NCI-H345 treated with DMSO at 0.1 percent for 48 hours (cell line): Measurements from ENCODE around the gene OR52H1.
A peak's percentile ranks its signal among the peaks of the same experiment; 100 is the strongest.
"Not testable (repeated sequence)": the region's sequence is repeated elsewhere in the genome, so short reads cannot be mapped to it uniquely, and the experiment has no call there.

Source experiments
- DNase-seq: peaks from one replicate; lab custom pipeline; 2025; ENCODE audit not compliant: unreplicated experiment; lab: John Stamatoyannopoulos, UW

Gene OR52H1

GRCh38 chr11:5548440-5548839, at the start of gene OR52H1:
OR52H1 (minus strand) TSS chr11:5548540; CDS start chr11:5545505, 3,035 bp downstream.
- no peak for DNase-seq

GRCh38 chr11:5597953-5598352, 49.6 kb upstream of the OR52H1 start:
- DNase-seq: no peak

DNA sequence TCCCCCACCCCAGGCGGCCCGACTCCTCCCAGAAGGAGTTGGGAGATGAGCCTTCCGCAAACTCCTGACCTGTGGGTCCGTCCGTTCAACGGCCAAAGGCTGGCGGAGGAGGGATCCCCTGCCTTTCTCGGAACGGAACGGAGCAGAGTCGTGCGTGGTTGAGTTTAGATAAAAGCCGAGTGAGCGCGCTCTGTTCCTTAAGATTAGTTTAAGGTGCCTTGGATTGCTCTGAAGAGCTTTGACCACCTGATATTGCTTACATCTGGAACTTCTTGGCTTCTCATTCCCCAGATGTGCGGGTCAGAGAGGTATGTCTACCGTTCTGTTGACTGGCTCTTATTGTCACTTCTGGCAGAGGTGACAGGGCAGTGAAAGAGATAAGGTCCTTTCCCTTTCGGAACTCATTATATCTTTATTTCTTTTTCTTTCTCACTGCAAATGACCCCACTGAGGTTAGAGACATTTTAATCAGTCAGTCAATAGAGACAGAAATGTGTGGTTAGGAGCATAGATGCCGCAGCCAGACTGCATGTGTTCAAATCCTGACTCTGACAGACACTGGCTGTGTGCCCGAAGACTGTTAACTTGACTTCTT, 48.4 kb upstream of the OR52H1 start, which contains the start of gene TRIM6:
Gene TRIM6 (plus strand): TSS at position 31 of the 595 bp plus-strand sequence. CDS start 261 bp downstream, at position 292.
- DNase-seq: no peak

DNA sequence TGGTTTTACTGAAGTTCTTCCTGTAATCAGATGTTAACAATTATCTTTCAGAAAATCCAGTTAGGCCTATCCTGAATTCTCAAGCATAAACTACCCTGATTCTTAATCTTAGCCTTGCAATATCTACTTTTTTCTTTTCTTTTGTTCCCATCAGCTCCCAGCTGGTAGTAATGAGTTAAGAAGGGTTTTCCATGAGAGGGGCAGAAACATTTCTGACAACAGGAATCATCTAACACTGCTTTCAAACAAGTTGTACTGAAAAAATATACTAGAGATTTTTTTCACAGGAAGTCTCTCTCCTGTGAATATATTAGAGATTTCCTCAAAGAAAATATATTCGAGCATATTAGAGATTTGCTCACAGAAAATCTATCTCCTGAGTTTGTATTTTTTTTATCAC, 44.8 kb upstream of the OR52H1 start:
- DNase-seq: no peak

GRCh38 chr11:5592615-5593014, 44.3 kb upstream of the OR52H1 start:
- no peak for DNase-seq

GRCh38 chr11:5591613-5592012, 43.3 kb upstream of the OR52H1 start:
- DNase-seq: no peak

DNA sequence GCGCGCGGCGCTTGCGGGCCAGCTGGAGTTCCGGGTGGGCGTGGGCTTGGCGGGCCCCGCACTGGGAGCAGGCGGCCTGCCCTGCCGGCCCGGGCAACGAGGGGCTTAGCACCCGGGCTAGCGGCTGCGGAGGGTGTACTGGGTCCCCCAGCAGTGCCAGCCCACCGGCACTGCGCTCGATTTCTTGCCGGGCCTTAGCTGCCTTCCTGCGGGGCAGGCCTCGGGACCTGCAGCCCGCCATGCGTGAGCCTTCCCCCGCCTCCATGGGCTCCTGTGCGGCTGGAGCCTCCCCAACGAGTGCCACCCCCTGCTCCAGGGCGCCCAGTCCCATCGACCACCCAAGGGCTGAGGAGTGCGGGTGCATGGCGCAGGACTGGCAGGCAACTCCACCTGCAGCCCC, 41.6 kb upstream of the OR52H1 start:
- DNase-seq: not testable (repeated sequence)

- DNase-seq: not testable (repeated sequence)
Observed at GRCh38 chr11:5584458-5584857, 36.1 kb upstream of the OR52H1 start.

GRCh38 chr11:5581014-5581413, 32.7 kb upstream of the OR52H1 start:
- no peak for DNase-seq

- no peak for DNase-seq
Observed at GRCh38 chr11:5580577-5580976, 32.2 kb upstream of the OR52H1 start, which contains the start of gene OR52B6. OR52B6 (plus strand) TSS chr11:5580877; CDS start chr11:5580877, 0 bp downstream.

DNA sequence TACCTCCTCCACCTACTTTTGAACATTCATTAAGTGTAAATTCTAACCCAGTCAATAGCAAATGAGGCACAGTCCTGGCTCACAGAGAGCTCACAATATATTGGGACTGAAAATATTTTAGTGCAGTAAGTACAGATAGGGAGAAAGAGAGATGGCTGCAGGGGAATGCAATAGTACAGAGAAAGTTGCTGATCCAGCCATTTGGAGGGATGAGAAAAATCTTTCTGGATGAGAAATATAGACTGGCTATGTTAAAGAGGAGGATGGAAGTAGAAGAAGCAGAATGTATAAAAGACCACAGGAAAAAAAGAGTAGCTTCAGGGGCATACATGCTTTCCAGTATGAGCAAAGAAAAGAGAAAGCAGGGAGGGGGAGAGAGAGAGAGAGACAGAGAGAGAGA, 28.8 kb upstream of the OR52H1 start:
- no peak for DNase-seq

- no peak for DNase-seq
Observed at GRCh38 chr11:5575152-5575551, 26.8 kb upstream of the OR52H1 start.

DNA sequence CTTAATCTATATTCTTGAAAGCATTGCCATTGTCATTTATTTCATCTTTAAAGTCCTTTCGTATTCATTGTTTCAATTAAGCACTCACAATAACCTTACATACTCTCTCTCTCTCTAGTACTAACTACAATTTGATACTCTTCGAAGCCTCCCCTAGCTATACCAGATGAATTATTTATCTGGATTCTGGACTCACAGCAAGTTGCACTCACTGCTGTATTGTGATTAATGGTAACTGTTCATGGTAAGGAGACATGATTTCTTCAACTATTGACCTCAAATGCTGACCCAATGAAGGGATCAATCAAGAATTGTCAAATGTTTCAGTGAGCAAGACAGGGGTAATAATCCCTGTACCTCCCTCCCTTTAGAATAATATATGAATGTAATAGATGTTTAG, 26.3 kb upstream of the OR52H1 start:
- no peak for DNase-seq

DNA sequence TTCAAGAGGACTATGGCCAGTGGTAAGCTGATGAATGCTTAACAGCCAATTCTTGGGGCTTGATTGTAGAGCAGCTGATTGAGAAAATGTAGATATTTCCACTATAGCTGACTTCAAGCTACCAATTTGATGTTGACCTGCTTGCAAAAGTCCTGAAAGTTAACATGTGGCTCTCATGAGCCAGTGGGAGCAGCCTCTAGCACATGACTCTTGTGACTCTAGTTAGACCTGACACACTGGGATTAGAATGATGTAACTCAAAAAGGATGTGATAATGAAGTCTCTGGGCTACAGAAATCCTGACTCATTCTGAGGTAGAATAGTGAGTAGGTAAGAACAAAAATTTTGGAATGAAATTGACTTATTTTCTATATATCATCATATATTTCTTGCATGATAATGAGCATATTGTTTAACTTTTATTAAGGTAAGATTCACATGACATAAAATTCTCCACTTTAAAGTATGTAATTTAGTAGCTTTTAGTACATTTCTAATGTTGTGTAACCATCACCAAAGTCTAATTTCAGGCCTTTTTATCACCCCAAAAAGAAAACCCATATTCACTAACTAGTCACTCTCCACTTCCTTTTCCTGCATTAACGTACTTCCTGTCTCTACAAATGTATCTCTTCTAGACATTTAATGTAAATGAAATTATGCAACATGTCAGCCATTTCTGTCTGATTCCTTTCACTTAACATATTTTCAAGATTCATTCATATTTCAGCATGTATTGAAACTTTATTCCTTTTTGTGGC, 16.1 kb upstream of the OR52H1 start:
- DNase-seq: no peak

- no peak for DNase-seq
Observed at GRCh38 chr11:5557751-5558150, 9.4 kb upstream of the OR52H1 start.

DNA sequence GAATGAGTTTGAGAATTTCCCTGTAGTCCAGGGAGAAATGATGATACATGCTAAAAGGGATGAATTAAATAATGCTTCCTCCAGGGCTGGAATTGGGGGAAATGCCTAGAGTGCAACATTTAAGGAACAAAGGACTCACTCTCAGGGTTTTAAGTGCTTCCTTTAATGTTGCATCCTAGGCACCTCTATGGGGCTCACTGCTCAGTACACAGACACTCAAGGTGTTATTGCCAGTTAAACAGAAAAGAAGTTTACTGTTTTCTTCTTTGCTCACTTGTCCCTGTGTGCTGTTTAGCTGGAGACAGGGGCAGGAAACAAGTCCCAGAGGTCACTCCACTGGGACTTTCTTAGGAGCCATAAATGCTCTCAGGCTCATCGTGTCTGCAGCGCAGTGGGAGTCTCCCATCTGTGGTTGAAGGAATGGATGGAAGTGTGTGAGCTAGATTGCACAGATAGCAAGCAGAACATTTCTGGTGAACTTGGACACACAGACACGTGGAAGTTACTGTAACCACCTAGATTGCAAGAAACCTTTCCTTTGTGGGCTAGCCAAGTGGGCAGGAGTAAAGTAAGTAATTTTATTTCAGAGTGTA, 8.4 kb upstream of the OR52H1 start:
- no peak for DNase-seq

GRCh38 chr11:5553343-5553742, 5.0 kb upstream of the OR52H1 start:
- DNase-seq: peak; percentile 17

- no peak for DNase-seq
Observed at GRCh38 chr11:5550440-5551095, 2.2 kb upstream of the OR52H1 start.

- DNase-seq: no peak
Observed at GRCh38 chr11:5547982-5548381, 358 bp downstream of the OR52H1 start.

GRCh38 chr11:5546457-5546856, 1.9 kb downstream of the OR52H1 start:
- no peak for DNase-seq

DNA sequence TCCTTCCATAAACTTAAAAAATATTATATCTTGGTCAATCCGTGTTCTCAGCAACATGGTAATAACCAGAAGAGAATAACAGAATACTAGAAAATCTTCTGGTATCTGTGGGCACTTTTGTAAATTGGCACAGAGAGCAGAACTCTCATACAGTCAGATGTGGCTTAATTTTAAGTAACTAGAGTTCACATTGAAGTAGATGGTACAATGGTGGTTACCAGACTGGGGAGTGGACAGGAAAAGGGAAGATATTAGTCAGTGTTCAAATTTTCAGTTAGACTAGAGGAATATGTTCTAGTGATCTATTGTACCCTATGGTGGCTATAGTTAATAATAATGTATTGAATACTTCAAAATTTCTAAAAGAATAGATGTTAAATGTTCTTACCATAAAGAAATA, 6.9 kb downstream of the OR52H1 start:
- no peak for DNase-seq

DNA sequence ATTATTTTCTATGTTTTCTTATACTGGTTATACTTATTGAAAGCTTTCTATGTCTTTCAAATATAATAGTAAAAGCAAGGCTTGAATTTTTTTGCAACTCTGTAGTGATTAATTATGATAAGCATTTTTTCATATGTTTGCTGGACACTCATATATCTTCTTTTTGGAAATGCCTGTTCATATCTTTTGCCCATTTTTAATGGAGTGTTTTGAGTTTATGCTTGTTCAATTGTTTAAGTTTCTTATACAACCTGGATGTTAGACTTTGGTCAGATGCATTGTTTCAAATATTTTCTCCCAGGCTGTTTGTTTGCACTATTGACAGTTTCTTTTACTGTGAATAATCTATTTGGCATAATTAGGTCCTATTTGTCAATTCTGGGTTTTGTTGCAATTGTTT, 11.9 kb downstream of the OR52H1 start:
- no peak for DNase-seq
